AG04449 (cell line): Measurements from ENCODE around the gene FAM131A.

Experiments used
- CTCF ChIA-PET: fragments of 350-600 bp; formaldehyde crosslinking; extraction: SDS; loops from one replicate; lab custom pipeline; 2021; ENCODE audit warnings: antibody characterized with exemption; lab: Yijun Ruan, JAX
- POLR2A ChIA-PET: fragments of 400-600, 350-600 bp; formaldehyde crosslinking; extraction: SDS; loops from one replicate; lab custom pipeline; 2020; ENCODE audit warnings: antibody characterized with exemption, inconsistent platforms; lab: Yijun Ruan, JAX
- DNase-seq: peaks from one replicate; pipeline ENCODE4 v3.0.0-alpha.2; 2010; ENCODE audit warnings: low read depth, low spot score
- H3K4me3 ChIP-seq: 2 replicates; pipeline ENCODE4 v1.5.1; 2011; ENCODE audit warnings: low read depth, mild to moderate bottlenecking, control low read depth, low read length
- CTCF ChIP-seq: IDR thresholded peaks from one replicate; pipeline ENCODE4 v1.5.1; 2011; ENCODE audit warnings: mild to moderate bottlenecking, moderate library complexity, low read length, control low read depth, inconsistent platforms; ENCODE audit not compliant: insufficient read depth; ENCODE audit errors: missing control alignments

Gene FAM131A

GRCh38 chr3:184346480-184347190 lies 9.2 kb downstream of the FAM131A start:
- TF ChIP-seq CTCF, result no peak
- CTCF ChIA-PET, result interaction anchor here (1.2 to 2.3 kb wide), 4 partner anchors 8 to 168 kb away, joined by 4 to 15 read pairs (median 6); partner anchors contain the start of gene FAM131A
- DNase-seq, result no peak
- POLR2A ChIA-PET, result no interaction called here
- no peak overlapping the region for H3K4me3 ChIP-seq

GRCh38 chr3:184347321-184348056 lies 10.1 kb downstream of the FAM131A start:
- CTCF ChIA-PET, result interaction anchor here (1.2 to 2.6 kb wide), 7 partner anchors 7 to 196 kb away, joined by 4 to 20 read pairs (median 6); partner anchors contain the start of gene FAM131A
- no peak overlapping the region for H3K4me3 ChIP-seq
- TF ChIP-seq CTCF, result no peak
- POLR2A ChIA-PET, result interaction anchor here (0.9 kb wide), 1 partner anchor 14 kb away, joined by 4 read pairs; no protein-coding TSS in a partner anchor
- DNase-seq, result no peak

GRCh38 chr3:184348057-184348382 lies 10.6 kb downstream of the FAM131A start:
- no peak overlapping the region for H3K4me3 ChIP-seq
- CTCF ChIA-PET, result interaction anchor here (1.4 to 2.6 kb wide), 5 partner anchors 8 to 196 kb away, joined by 3 to 20 read pairs (median 5); no protein-coding TSS in a partner anchor
- DNase-seq, result no peak
- POLR2A ChIA-PET, result interaction anchor here (0.9 kb wide), 1 partner anchor 14 kb away, joined by 4 read pairs; no protein-coding TSS in a partner anchor
- no peak for TF ChIP-seq CTCF

GRCh38 chr3:184349563-184350470 lies 12.4 kb downstream of the FAM131A start:
- DNase-seq, result no peak
- no peak for TF ChIP-seq CTCF
- no peak overlapping the region for H3K4me3 ChIP-seq
- POLR2A ChIA-PET, result no interaction called here
- CTCF ChIA-PET, result interaction anchor here (1.6 to 2.6 kb wide), 5 partner anchors 10 to 194 kb away, joined by 3 to 20 read pairs (median 5); no protein-coding TSS in a partner anchor

- no peak overlapping the region for H3K4me3 ChIP-seq
- no peak for TF ChIP-seq CTCF
- CTCF ChIA-PET, result interaction anchor here (1.0 to 3.1 kb wide), 5 partner anchors 10 to 191 kb away, joined by 3 to 18 read pairs (median 5); partner anchors contain the start of genes CLCN2, FAM131A and POLR2H
- POLR2A ChIA-PET, result no interaction called here
- no peak for DNase-seq
Observed at GRCh38 chr3:184350618-184351017, 13.2 kb downstream of the FAM131A start.
